ENCODE results near the gene TOMM34. TPM values are rescaled to one million over a fixed set of nuclear protein-coding genes. Genes with fewer than 3 reads are reported as not detected.

Gene TOMM34
- polyA plus RNA-seq = 10.0 and 11.7 TPM in 2 replicates
- 7.9 and 9.0 TPM in 2 replicates for polyA minus RNA-seq

- Histone ChIP-seq H3K9me3 (ENCODE audit: low read length) (no peaks in the 10 kb centered on the region), H3F3A (ENCODE audit: insufficient read depth, low read length, poor library complexity, severe bottlenecking) (no peaks in the 10 kb centered on the region), H2AFZ (ENCODE audit: low read depth, low read length) (peak within 1 kb of the TSS; percentile 65), H3K36me3 (ENCODE audit: insufficient read depth, low read length) (no peaks in the 10 kb centered on the region), H3K4me2 (ENCODE audit: low read length) (peak within 1 kb of the TSS; percentile 93), H3K9me2 (ENCODE audit: insufficient read depth, low read length) (no peaks in the 10 kb centered on the region), H3K4me3 (ENCODE audit: low read length) (peak within 1 kb of the TSS; percentile 95), H3K27ac (ENCODE audit: low read length) (peak within 1 kb of the TSS; percentile 19), H4K20me1 (ENCODE audit: insufficient read depth) (no peaks in the 10 kb centered on the region), H3K27me3 (ENCODE audit: insufficient read depth, low read depth, low read length) (no peaks in the 10 kb centered on the region), H3K9ac (ENCODE audit: low read length) (peak within 1 kb of the TSS; percentile 63), H3K79me2 (replicated peaks; ENCODE audit: insufficient read depth, low read length) (peaks cover 17% of the 10 kb centered on the region)
- TF ChIP-seq TAF1 (IDR thresholded peaks at IDR 0.05; ENCODE audit: low read depth) (no peak), RAD21 (conservative IDR thresholded peaks at IDR 0.05) (no peak), EP300 (conservative IDR thresholded peaks at IDR 0.05; ENCODE audit: poor library complexity, severe bottlenecking) (no peak), POLR2AphosphoS5 (IDR thresholded peaks at IDR 0.05) (peak; percentile 36), CTCF (IDR thresholded peaks at IDR 0.05; ENCODE audit: poor library complexity, severe bottlenecking) (no peak), SMC3 (conservative IDR thresholded peaks at IDR 0.05; ENCODE audit: poor library complexity) (peak; percentile 9), MXI1 (conservative IDR thresholded peaks at IDR 0.05; ENCODE audit: poor library complexity, severe bottlenecking) (peak; percentile 98), EZH2 (IDR thresholded peaks at IDR 0.05; ENCODE audit: borderline replicate concordance, insufficient read depth, low read length, poor library complexity, severe bottlenecking) (no peak), REST (IDR thresholded peaks at IDR 0.05; ENCODE audit: borderline replicate concordance) (peak; percentile 42)
These were observed at the start of gene TOMM34 for GRCh38 chr20:44960103-44960852. Gene TOMM34, minus strand, starts transcription at chr20:44960397. Its CDS starts 64 bp downstream, at chr20:44960333.

- H3K79me2 ChIP-seq (replicated peaks; ENCODE audit: insufficient read depth, low read length) = no peaks in the 10 kb centered on the region
- H3K4me2 ChIP-seq (ENCODE audit: low read length) = no peak overlapping the region
- H3K27me3 ChIP-seq (ENCODE audit: insufficient read depth, low read depth, low read length) = no peaks in the 10 kb centered on the region
- no peaks in the 10 kb centered on the region for H3K9me3 ChIP-seq (ENCODE audit: low read length)
- H3K9me2 ChIP-seq (ENCODE audit: insufficient read depth, low read length) = no peaks in the 10 kb centered on the region
- TF ChIP-seq EZH2 (IDR thresholded peaks at IDR 0.05; ENCODE audit: borderline replicate concordance, insufficient read depth, low read length, poor library complexity, severe bottlenecking) (no peak), TAF1 (IDR thresholded peaks at IDR 0.05; ENCODE audit: low read depth) (no peak), SMC3 (conservative IDR thresholded peaks at IDR 0.05; ENCODE audit: poor library complexity) (no peak), CTCF (IDR thresholded peaks at IDR 0.05; ENCODE audit: poor library complexity, severe bottlenecking) (no peak), RAD21 (conservative IDR thresholded peaks at IDR 0.05) (no peak), MXI1 (conservative IDR thresholded peaks at IDR 0.05; ENCODE audit: poor library complexity, severe bottlenecking) (no peak), POLR2AphosphoS5 (IDR thresholded peaks at IDR 0.05) (no peak), REST (IDR thresholded peaks at IDR 0.05; ENCODE audit: borderline replicate concordance) (no peak), EP300 (conservative IDR thresholded peaks at IDR 0.05; ENCODE audit: poor library complexity, severe bottlenecking) (no peak)
- H3F3A ChIP-seq (ENCODE audit: insufficient read depth, low read length, poor library complexity, severe bottlenecking) = no peaks in the 10 kb centered on the region
- H3K27ac ChIP-seq (ENCODE audit: low read length) = no peak overlapping the region
- no peak overlapping the region for H3K4me3 ChIP-seq (ENCODE audit: low read length)
- H2AFZ ChIP-seq (ENCODE audit: low read depth, low read length) = no peak overlapping the region
- no peaks in the 10 kb centered on the region for H3K36me3 ChIP-seq (ENCODE audit: insufficient read depth, low read length)
- H4K20me1 ChIP-seq (ENCODE audit: insufficient read depth) = no peaks in the 10 kb centered on the region
- no peak overlapping the region for H3K9ac ChIP-seq (ENCODE audit: low read length)
These were observed 48.4 kb upstream of the TOMM34 start for GRCh38 chr20:45008521-45009049.
